ENCODE data around the gene KCTD18. TPM values are rescaled to one million over a fixed set of nuclear protein-coding genes. Genes with fewer than 3 reads are reported as not detected.

The KCTD18 gene
- total and polyA plus RNA-seq, 2 of the 8 experiments (the other 6 are each of a cell fraction or from before 2014, with no cell fraction given), result 1.6 to 3.1 TPM

- Histone ChIP-seq H4K8ac (ENCODE audit: extremely low read depth, insufficient read depth, low read length) (no peak overlapping the region), H2AFZ (ENCODE audit: low read length) (no peak overlapping the region), H4K91ac (replicated peaks; ENCODE audit: insufficient read length, low read length) (no peak overlapping the region), H3K4me2 (ENCODE audit: insufficient read depth in 1 of 2, low read depth in 2 of 2, low read length in 2 of 2) (no peak overlapping the region), H3K27me3 (replicated peaks in 1 of 4; ENCODE audit: control insufficient read depth in 3 of 4, extremely low read depth in 1 of 4, insufficient read depth in 3 of 4, low read length in 3 of 4) (no peaks in the 10 kb centered on the region), H2BK120ac (replicated peaks; ENCODE audit: low read depth, low read length) (no peak overlapping the region), H3K23me2 (ENCODE audit: low read depth, low read length) (no peaks in the 10 kb centered on the region), H4K20me1 (replicated peaks in 1 of 2; ENCODE audit: control insufficient read depth in 1 of 2, insufficient read depth in 2 of 2, low read length in 2 of 2) (peaks cover 0 to 3% of the 10 kb centered on the region in 2 experiments), H3K27ac (ENCODE audit: low read depth, low read length) (no peak overlapping the region), H3K79me2 (ENCODE audit: control insufficient read depth in 1 of 2, insufficient read depth in 2 of 2, low read length in 2 of 2) (no peaks in the 10 kb centered on the region), H3K9me3 (ENCODE audit: insufficient read depth in 2 of 2, low read depth in 1 of 2, low read length in 1 of 2) (no peaks in the 10 kb centered on the region), H3K4ac (replicated peaks; ENCODE audit: insufficient read length, low read depth, low read length) (no peak overlapping the region), H2BK20ac (ENCODE audit: low read length) (no peak overlapping the region), H3K23ac (ENCODE audit: insufficient read length) (no peak overlapping the region), H2BK12ac (ENCODE audit: low read depth, low read length) (no peak overlapping the region), H4K5ac (ENCODE audit: insufficient read length, low read depth, low read length) (no peak overlapping the region), H2AK5ac (ENCODE audit: low read depth, low read length) (no peak overlapping the region), H2BK15ac (ENCODE audit: low read length) (no peak overlapping the region), H3K4me1 (replicated peaks in 1 of 4; ENCODE audit: control insufficient read depth in 3 of 4, insufficient read depth in 4 of 4, low read length in 3 of 4) (peaks cover 0 to 4% (median 1%) of the 10 kb centered on the region in 4 experiments; a peak in 3 of 7 replicates), H3K4me3 (ENCODE audit: extremely low read depth in 1 of 4, insufficient read depth in 2 of 4, low read depth in 3 of 4, low read length in 4 of 4) (no peak overlapping the region), H3K14ac (ENCODE audit: insufficient read length) (no peak overlapping the region), H3K79me1 (ENCODE audit: low read depth, low read length) (no peaks in the 10 kb centered on the region), H3K18ac (ENCODE audit: extremely low read depth, low read length) (no peak overlapping the region), H2BK5ac (ENCODE audit: low read depth, low read length) (no peak overlapping the region), H3K36me3 (ENCODE audit: control insufficient read depth in 2 of 4, insufficient read depth in 4 of 4, low read length in 3 of 4) (peaks cover 2 to 29% (median 13%) of the 10 kb centered on the region in 4 experiments; a peak in 6 of 8 replicates), H3K56ac (replicated peaks; ENCODE audit: insufficient read length, low read depth, low read length) (no peak overlapping the region), H3K9ac (replicated peaks in 1 of 4; ENCODE audit: extremely low read depth in 1 of 4, low read depth in 3 of 4, low read length in 3 of 4) (no peak overlapping the region)
- ChIA-PET POLR2A (ENCODE audit: partially characterized antibody) (no interaction called here), CTCF (ENCODE audit: partially characterized antibody) (no interaction called here)
- FAIRE-seq (no peak), DNase-seq (ENCODE audit: low read depth in 1 of 2, low spot score in 2 of 2) (no peak)
- 86% methylated on average over 2 of the region's 2 CpGs; no CpG with 5 or more reads in 1 of the 2 experiments for WGBS, 2 experiments (ENCODE audit: extremely low coverage in 1 of 2, insufficient coverage in 1 of 2, insufficient read length in 1 of 2, insufficient replicate concordance in 2 of 2, low coverage in 1 of 2, low lambda C conversion rate in 2 of 2, missing lambda C conversion rate in 1 of 2)
- TF ChIP-seq RAD21 (IDR thresholded peaks at IDR 0.05 in 1 of 2, conservative IDR thresholded peaks at IDR 0.05 in 1 of 2; ENCODE audit: low read depth in 2 of 2, low read length in 2 of 2), result no peak
- TF ChIP-seq TAF1 (IDR thresholded peaks at IDR 0.05; ENCODE audit: low read depth, low read length), result no peak
- TF ChIP-seq, protein P1, sequence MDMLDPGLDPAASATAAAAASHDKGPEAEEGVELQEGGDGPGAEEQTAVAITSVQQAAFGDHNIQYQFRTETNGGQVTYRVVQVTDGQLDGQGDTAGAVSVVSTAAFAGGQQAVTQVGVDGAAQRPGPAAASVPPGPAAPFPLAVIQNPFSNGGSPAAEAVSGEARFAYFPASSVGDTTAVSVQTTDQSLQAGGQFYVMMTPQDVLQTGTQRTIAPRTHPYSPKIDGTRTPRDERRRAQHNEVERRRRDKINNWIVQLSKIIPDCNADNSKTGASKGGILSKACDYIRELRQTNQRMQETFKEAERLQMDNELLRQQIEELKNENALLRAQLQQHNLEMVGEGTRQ (IDR thresholded peaks at IDR 0.05; ENCODE audit: low read length), result no peak
- TF ChIP-seq KDM1A (IDR thresholded peaks at IDR 0.05; ENCODE audit: borderline replicate concordance, low read length), result no peak
These were observed 57.5 kb downstream of the KCTD18 start for GRCh38 chr2:200452377-200452776.
